Measurements from ENCODE around the gene ERVK3-1. TPM values are rescaled to one million over a fixed set of nuclear protein-coding genes. Genes with fewer than 3 reads are reported as not detected.
A peak's percentile ranks its signal among the peaks of the same experiment; 100 is the strongest.
"Not testable (repeated sequence)": the region's sequence is repeated elsewhere in the genome, so short reads cannot be mapped to it uniquely, and the experiment has no call there.

The ERVK3-1 gene, protein sequence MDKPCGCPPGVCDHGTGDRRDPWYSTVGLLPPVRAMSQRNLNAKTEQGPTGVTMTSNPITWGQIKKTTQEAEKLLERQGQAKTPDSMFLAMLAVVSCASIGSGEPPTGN
- total RNA-seq: 10 to 100 TPM; 17.7 to 25.0 TPM
- long read RNA-seq, donor 1, transcript ERVK3-1-201 (4 exons, 1,469 nt): major isoform, 10 of 13 reads
- long read RNA-seq, donor 1, partial matches to known transcripts: 0 of 13 reads
- long read RNA-seq, donor 1, other reads (novel, unspliced or antisense): 1 of 13 reads
- long read RNA-seq, donor 2, transcript ERVK3-1-201 (4 exons, 1,469 nt): major isoform, 36 of 49 reads
- long read RNA-seq, donor 2, partial matches to known transcripts: 1 of 49 reads
- long read RNA-seq, donor 2, other reads (novel, unspliced or antisense): 4 of 49 reads

DNA sequence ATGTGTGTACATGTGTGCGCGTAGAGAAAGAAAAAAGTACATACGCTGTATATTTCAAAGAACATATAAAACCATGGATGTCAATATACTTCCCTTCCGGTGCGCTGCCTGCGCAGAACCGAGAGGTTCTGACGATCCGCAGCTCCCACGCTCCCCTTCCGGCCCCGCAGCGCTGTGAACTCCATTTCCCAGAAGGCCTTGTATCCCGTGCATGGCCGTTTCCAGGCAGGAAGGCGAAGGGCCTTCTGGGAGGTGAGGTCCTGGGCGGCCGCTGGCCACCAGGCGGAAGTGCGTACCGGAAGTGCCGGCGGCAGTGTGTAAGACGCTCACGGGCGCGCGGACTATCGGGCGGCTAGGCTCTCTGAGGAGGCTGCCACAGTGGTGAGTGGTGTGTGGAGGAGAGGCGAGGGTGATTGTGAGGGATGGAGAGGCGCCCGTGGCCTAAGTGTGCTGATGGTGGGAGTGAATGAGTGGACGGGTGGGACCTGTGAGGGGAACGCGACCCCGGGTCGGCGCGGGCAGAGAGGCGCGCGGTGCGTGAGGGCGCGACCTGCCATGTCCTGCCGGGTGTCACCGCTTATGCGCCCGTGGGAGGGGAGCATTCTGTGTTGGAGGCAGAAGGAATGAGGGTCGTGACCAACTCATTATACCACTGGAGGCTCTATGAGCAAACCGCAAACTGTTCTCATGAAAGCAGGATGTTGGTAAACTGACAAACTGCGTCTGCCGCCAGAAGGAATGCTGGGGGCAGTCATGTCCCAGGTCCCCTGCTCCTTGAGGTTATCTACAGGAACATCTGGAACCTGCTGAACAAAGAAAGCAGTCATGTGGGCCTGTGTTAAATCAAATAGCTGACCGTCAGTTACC is at the start of gene ERVK3-1:
TSS of gene ERVK3-1 (plus strand) at position 313 of the 867 bp plus-strand sequence. CDS start 6,792 bp downstream, outside the sequence.
- peak; percentile 99 for DNase-seq (ENCODE audit: low spot score)
- intact Hi-C loops (cut with DNase I): no loop called here

DNA sequence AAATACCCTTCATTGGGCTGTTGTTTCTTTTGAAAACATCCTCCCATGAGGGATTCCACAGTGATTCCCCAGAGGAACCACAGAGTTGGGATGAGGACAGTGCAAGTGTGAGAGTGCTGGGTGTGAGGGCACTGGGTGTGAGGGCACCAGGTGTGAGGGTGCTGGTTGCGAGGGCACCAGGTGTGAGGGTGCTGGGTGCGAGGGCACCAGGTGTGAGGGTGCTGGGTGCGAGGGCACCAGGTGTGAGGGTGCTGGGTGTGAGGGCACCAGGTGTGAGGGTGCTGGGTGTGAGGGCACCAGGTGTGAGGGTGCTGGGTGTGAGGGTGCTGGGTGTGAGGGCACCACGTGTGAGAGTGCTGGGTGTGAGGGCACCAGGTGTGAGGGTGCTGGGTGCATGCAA is 46.9 kb upstream of the ERVK3-1 start:
- DNase-seq (ENCODE audit: low spot score); intact Hi-C loops (cut with DNase I): not testable (repeated sequence)

DNA sequence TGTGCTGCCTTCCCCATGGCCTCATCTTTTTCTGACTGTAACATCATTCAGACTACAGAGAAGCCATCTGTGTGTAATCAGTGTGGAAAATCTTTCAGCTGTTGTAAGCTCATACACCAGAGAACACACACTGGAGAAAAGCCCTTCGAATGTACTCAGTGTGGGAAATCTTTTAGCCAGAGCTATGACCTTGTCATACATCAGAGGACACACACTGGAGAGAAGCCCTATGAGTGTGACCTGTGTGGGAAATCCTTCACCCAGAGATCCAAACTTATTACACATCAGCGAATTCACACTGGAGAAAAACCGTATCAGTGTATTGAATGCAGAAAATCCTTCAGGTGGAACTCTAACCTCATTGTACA is 43.6 kb upstream of the ERVK3-1 start:
- DNase-seq (ENCODE audit: low spot score): no peak
- intact Hi-C loops (cut with DNase I): no loop called here

DNA sequence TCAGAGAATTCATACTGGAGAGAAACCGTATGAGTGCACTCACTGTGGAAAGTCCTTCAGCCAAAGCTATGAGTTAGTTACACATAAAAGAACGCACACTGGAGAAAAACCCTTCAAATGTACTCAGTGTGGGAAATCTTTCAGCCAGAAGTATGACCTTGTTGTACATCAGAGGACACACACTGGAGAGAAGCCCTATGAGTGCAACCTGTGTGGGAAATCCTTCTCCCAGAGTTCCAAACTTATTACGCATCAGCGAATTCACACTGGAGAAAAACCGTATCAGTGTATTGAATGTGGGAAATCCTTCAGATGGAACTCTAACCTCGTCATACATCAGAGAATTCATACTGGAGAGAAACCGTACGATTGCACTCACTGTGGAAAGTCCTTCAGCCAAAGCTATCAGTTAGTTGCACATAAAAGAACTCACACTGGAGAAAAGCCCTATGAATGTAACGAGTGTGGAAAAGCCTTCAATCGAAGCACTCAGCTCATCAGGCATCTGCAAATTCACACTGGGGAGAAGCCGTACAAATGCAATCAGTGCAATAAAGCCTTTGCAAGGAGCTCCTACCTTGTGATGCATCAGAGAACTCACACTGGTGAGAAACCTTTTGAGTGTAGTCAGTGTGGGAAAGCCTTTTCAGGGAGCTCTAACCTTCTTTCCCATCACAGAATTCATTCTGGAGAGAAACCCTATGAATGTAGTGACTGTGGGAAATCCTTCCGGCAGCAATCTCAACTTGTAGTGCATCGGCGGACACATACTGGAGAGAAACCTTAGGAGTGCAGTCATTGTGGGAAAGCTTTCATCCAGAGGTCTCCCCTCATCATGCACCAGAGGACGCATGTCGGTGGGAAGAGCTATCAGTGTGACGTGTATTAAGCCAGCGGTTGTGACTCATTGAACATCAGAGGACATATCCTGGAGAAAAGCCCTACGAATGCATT is 42.9 kb upstream of the ERVK3-1 start:
- DNase-seq (ENCODE audit: low spot score): peak; percentile 8
- intact Hi-C loops (cut with DNase I): no loop called here

DNA sequence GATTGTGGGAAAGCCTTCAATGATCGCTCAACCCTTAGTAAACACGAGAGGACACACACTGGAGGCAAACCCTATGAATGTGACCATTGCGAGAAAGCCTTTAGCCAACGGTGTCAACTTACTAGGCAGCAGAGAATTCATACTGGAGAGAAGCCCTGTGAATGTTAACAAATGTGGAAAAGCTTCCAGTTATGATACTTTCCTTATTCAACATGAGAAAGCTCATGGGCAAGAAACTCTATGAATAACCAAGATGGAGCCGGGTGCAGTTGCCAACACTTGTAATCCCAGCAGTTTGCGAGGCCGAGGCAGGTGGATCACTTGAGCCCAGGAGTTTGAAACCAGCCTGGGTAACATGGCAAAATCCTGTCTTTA is 42.3 kb upstream of the ERVK3-1 start:
- intact Hi-C loops (cut with DNase I): no loop called here

DNA sequence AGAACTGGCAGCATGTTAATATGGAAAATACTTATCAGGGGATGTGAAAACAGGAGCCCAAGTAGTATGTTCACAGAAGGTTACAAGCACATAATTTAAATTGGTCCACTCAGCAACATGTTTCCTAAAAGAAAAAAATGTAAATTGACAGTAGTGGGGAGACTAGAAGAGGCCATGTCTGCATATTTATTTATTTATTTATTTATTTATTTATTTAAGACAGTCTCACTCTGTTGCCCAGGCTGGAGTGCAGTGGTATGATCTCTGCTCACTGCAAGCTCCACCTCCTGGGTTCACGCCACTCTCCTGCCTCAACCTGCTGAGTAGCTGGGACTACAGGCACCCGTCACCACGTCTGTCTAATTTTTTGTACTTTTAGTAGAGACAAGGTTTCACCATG is 40.1 kb upstream of the ERVK3-1 start:
- intact Hi-C loops (cut with DNase I): no loop called here
- peak; percentile 17 for DNase-seq (ENCODE audit: low spot score)

More for the DNA sequence above, 42.3 kb upstream of the ERVK3-1 start:
- DNase-seq (ENCODE audit: low spot score): peak; percentile 9

DNA sequence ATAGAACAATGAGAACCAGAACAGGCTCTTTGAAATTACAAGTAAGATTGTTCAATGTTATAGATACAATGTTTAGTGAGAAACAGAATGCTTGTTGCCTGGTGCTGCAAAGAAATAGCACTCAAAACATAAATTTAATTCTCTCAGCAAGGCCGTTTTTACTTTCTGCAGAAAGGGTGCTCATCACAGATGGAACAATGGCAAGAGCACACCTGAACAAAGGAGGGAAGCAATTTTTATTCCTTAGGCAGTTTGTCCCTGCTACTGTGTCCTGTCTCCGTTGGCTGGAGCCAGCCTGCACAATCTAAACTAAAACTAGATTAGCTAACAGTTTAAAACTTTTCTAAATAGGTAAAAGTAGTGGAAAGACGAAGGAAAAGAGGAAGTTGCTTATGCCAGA is 36.8 kb upstream of the ERVK3-1 start:
- intact Hi-C loops (cut with DNase I): no loop called here

DNA sequence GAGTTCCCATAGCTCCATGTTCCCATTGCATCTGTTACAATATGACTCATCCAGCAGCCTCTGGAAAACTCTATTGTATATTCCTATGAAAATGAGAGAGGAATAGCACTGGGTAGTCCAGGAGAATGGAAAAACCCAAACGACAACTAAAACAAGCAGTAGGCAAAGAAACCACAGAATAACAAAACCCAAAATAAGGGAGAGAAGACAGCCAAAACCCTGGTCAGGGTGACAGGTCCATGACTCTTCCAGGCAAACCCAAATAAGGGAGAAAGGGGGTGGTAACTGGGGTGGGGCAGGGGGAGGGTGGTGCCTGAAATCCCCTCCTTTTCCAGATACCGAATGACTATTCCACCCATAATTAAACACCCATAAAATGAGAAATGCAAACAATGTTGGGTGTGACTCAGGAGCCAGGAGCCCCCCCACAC is 30.4 kb upstream of the ERVK3-1 start:
- DNase-seq (ENCODE audit: low spot score): no peak
- intact Hi-C loops (cut with DNase I): loop anchor here in 1 of 2 donors (10.0 kb wide), 1 partner anchor 50 kb away; the partner anchor contains the start of gene ZNF544

More for the DNA sequence above, 36.8 kb upstream of the ERVK3-1 start:
- DNase-seq (ENCODE audit: low spot score): peak; percentile 6

DNA sequence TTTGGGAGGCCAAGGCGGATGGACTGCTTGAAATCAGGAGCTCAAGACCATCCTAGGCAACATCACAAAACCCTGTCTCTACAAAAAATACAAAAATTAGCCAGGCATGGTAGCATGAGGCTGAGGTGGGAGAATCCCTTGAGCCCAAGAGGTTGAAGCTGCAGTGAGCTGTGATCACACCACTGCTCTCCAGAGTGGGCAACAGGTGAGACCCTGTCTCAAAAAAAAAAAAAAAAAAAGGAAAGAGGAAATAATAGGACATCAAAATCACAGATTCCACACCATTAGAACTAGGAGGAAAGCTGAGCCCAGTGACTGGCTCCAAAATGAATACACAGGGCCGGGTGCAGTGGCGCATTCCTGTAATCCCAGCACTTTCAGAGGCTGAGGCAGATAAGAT is 29.6 kb upstream of the ERVK3-1 start:
- intact Hi-C loops (cut with DNase I): loop anchor here in 1 of 2 donors (10.0 kb wide), 1 partner anchor 51 kb away; the partner anchor contains the start of gene ZNF544
- DNase-seq (ENCODE audit: low spot score): no peak

DNA sequence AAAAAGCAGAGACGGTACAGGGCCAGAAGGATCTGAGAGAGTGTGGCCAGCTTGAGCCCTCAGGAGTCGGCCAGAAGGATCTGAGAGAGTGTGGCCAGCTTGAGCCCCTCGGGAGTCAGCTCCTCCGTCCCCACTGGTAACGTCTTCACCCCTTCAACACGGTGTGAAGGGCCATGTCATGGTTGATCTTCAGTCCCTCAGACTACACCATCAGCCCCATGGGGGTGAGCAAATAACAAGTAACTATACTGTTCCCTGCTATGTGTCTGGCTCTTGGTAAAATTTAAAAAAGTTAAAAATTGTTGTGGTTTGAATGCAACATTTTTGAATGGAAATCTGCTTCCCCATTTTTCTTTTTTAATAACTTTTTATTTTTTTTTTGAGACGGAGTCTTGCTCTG is 28.0 kb upstream of the ERVK3-1 start:
- intact Hi-C loops (cut with DNase I): loop anchor here in 1 of 2 donors (10.0 kb wide), 1 partner anchor 52 kb away; the partner anchor contains the start of gene ZNF544
- peak; percentile 11 for DNase-seq (ENCODE audit: low spot score)

DNA sequence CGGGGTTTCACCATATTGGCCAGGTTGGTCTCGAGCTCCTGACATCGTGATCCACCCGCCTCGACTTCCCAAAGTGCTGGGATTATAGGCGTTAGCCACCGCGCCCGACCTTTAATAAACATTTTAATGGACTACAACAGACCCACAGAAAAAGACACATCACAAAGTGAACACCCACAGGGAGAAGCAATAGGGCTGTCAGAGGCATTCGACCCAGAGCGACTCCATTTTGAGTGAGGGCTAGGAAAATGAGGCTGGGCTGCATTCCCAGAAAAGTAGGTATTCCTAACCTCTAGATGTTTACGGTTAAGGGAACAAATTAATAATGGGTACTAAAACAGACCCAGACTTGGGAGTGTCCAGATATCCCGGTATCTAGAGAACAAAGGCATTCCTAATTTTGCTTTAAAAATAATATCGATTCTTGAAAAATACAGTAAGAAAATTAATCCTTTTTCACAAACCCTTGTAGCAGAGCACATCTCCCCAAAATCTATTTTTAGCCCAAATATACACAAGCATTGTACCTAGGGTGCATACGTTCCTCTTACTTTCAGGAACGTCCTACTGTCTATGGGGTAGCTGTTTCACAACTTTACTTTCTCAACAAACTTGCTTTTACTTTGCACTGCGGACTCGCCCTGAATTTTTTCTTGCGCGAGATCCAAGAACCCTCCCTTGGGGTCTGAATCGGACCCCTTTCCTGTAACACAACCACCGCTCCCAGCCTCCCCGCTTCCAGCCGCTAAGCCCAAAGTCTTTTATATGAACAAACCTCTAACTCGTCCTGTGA is 27.2 kb upstream of the ERVK3-1 start:
- DNase-seq (ENCODE audit: low spot score): peak; percentile 0
- intact Hi-C loops (cut with DNase I): loop anchor here in 1 of 2 donors (10.0 kb wide), 1 partner anchor 53 kb away; the partner anchor contains the start of gene ZNF544

DNA sequence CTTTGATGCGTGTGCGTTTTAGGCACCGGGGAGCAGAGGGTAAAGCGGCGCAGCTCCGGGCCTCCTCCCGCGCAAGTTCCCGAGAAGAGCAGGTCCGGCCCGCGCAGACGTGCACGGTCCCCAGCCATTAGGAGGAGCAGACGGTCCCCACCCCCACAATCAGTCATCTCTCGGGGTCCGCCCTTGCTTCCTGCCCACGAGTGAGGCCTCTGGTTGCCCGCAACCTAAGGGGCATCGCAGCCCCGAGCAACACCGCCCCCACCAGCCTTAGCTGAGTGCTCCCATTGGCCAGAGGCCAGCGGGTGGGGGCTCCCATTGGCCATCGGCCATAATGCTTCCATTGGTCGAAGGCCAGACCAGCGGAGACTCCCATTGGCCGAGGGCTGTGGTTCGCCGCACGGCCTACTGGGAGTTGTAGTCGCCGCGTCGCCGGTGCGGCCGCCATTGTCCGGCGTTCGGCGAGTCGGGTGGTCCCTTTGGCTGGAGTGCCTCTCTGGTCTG is 26.6 kb upstream of the ERVK3-1 start, which contains the start of gene ZNF8:
TSS of gene ZNF8 (plus strand) at position 415 of the 501 bp plus-strand sequence. CDS start 127 bp downstream, outside the sequence.
- intact Hi-C loops (cut with DNase I): loop anchor here in 1 of 2 donors (10.0 kb wide), 1 partner anchor 54 kb away; the partner anchor contains the start of gene ZNF544
- DNase-seq (ENCODE audit: low spot score): peak; percentile 99

DNA sequence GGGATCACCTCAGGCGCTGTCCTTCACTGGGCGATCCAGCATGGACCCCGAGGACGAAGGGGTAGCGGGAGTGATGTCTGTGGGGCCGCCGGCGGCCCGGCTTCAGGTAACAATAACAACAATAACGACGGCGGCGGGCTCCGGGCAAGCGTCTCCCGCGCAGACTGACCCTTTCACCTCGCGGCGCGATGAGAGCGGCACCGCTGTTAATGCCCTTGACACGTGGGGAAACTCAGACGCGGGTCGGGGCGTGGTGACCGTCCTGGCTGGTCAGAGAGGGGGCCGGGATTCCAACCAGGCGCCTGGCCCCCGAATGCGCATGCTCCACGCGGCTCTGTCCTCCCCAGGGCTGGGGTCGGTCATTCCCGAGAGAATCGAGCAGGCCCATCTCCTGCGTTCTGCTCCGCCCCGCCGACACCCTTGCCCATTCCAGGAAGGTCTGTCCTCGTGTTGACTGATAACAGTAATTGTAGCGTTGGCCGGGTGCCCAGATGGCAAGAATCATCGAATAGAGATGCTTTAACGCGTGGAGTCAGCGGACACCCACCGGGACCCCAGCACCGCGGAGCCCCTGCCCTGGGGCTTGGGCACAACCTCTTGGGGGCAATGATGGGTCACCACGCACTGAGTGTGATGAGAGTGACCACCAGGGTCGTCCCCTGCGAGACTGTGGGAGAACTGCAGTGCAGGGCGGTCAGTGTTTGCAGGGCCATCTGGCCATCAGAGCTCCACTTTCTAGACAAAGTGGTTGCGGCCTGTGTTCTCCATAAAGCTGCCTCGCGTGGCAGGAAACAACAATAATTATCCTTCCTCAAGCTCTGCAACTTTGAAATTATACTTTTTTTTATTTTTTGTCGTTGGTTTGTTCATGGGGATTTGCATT is 25.9 kb upstream of the ERVK3-1 start:
- intact Hi-C loops (cut with DNase I): loop anchor here in 1 of 2 donors (10.0 kb wide), 1 partner anchor 54 kb away; the partner anchor contains the start of gene ZNF544

DNA sequence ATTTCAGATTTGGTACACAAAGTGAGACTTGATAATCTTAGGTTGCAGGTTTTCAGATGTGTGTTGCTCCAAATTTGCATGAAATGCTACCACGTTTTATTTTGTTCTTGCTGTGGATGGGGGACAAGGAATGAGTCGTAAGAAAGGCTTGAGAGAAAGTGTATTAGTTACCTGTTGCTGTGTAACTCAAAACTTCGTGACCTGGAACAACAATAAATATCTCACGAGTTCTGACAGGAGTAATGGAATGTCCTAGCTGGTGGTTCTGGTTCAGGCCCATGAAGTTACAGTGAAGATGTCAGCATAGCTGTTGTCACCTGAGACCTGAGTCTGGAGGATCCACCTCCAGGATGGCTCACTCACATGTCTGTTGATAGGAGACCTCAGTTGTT is 25.3 kb upstream of the ERVK3-1 start:
- intact Hi-C loops (cut with DNase I): loop anchor here in 1 of 2 donors (10.0 kb wide), 1 partner anchor 55 kb away; the partner anchor contains the start of gene ZNF544
- DNase-seq (ENCODE audit: low spot score): no peak

More for the DNA sequence above, 25.9 kb upstream of the ERVK3-1 start:
- DNase-seq (ENCODE audit: low spot score): peak; percentile 94

DNA sequence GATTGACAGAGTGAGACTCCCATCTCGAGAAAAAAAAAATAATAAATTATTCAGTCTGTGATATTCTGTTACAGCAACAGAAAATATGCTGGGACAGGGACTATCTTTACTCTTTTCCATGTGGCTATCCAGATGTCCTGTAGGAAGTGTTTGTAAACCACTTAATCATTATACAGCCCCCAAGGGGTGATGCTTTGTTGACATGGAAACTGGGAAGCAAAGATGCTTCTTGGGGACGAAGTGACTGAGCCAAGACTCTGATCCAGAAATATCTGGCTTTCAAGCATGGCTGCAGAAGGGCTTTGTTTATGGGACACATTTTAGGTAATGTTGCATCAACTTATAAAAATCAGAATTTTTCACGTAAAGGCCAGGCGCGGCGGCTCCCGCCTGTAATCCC is 21.0 kb upstream of the ERVK3-1 start:
- intact Hi-C loops (cut with DNase I): no loop called here
- DNase-seq (ENCODE audit: low spot score): no peak

DNA sequence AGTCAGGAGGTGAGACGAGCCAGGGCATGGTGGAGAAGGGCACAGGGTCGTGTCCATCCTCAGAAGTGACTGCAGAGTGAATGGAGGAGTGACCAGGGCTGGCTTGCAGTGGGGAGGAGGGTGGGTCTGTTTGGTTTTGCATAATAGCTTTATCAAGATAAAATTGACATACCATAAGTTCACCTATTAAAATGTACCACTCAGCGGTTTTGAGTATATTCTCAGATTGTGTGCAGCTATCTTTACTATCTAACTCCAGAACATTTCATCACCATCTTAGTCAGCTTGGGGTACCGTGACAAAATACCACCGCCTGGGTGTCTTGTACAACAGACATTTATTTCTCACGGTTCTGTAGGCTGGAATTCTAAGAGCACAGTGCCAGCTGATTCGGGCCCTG is 13.2 kb upstream of the ERVK3-1 start:
- no peak for DNase-seq (ENCODE audit: low spot score)
- intact Hi-C loops (cut with DNase I): no loop called here

All from posterior vena cava (tissue), 2 donors.